IPS-20b (cell line): Measurements from ENCODE around the gene KCTD20.
"Not testable (repeated sequence)": the region's sequence is repeated elsewhere in the genome, so short reads cannot be mapped to it uniquely, and the experiment has no call there.

Source experiments
- H3K27ac ChIP-seq: one replicate; pipeline ENCODE4 v1.5.1; 2013; ENCODE audit warnings: low read length
- H3K27me3 ChIP-seq: 2 replicates; pipeline ENCODE4 v1.6.1; 2013; ENCODE audit warnings: mild to moderate bottlenecking, low read length, inconsistent platforms; ENCODE audit not compliant: insufficient read depth
- H3K36me3 ChIP-seq: 2 replicates; pipeline ENCODE4 v1.6.1; 2013; ENCODE audit warnings: low read depth, mild to moderate bottlenecking, inconsistent platforms, low read length, moderate library complexity; ENCODE audit not compliant: insufficient read depth
- H3K4me1 ChIP-seq: 2 replicates; pipeline ENCODE4 v1.6.1; 2013; ENCODE audit warnings: mild to moderate bottlenecking, control low read depth, inconsistent platforms, low read length, moderate library complexity; ENCODE audit not compliant: insufficient read depth
- H3K4me3 ChIP-seq: 2 replicates; pipeline ENCODE4 v1.5.1; 2013; ENCODE audit warnings: mild to moderate bottlenecking, low read length, inconsistent platforms
- H3K9ac ChIP-seq: 2 replicates; pipeline ENCODE4 v1.6.1; 2013; ENCODE audit warnings: low read depth, mild to moderate bottlenecking, inconsistent platforms, low read length, moderate library complexity
- H3K9me3 ChIP-seq: 2 replicates; pipeline ENCODE4 v1.6.1; 2013; ENCODE audit warnings: mild to moderate bottlenecking, low read depth, low read length, inconsistent platforms; ENCODE audit not compliant: insufficient read depth

KCTD20 gene

DNA sequence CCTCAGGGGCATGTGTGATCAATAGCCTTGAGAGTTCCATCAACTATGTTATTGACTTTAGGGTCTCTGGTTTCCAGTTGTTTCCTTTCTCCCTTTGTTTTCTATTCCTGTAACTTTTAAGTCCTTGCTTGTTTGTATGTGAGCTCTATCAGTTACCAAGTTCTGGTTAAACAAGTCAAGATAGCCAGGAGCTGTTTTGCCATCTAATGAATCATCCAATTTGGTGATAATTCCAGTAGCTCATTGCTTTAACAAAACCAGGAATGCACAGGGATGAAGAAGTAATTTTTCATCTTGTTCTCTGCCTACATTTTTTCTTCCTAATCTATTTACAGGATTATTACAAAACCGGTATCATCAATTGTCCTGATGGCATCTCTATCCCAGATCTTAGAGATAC lies 36.5 kb downstream of the KCTD20 start:
- Histone ChIP-seq H3K27ac (no peak overlapping the region), H3K36me3 (peaks cover 36% of the 10 kb centered on the region), H3K4me3 (no peak overlapping the region), H3K9me3 (no peaks in the 10 kb centered on the region), H3K27me3 (no peaks in the 10 kb centered on the region), H3K9ac (no peak overlapping the region), H3K4me1 (no peaks in the 10 kb centered on the region)

DNA sequence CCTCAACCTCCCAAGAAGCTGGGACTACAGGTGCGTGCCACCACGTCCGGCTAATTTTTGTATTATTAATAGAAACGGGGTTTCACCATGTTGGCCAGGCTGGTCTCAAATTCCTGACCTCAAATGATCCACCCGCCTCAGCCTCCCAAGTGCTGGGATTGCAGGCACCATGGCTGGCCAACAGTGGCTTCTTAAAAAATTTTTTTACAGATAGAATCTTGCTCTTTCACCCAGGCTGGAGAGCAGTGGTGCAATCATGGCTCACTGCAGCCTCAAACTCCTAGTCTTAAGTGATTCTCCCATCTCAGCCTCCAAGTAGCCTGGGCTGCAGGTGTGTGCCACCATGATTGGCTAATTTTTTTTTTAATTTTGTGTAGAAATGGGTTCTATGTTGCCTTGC lies 40.5 kb downstream of the KCTD20 start:
- not testable (repeated sequence) for H3K27me3 ChIP-seq, H3K9ac ChIP-seq, H3K27ac ChIP-seq, H3K9me3 ChIP-seq, H3K4me1 ChIP-seq, H3K4me3 ChIP-seq
- H3K36me3 ChIP-seq, result peaks cover 60% of the 10 kb centered on the region

DNA sequence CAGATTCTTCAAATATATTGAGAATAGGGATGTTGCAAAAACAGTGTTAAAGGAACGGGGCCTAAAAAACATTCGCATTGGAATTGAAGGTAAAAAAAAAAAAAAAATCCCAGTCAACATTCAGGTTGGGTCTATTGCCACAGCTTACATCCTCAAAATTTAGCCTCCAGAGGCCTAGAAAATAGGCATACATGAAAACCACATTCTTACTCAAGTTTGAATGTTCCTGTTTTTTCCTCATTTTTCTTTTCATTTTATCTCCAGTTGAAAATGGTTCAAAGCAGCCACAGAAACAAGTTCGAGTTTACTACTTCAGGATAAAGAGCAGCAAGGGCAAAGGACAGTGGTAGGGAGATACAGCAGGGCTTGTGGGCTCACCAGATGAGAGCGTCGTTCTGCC lies 41.9 kb downstream of the KCTD20 start:
- Histone ChIP-seq H3K9ac (no peak overlapping the region), H3K4me1 (no peaks in the 10 kb centered on the region), H3K27me3 (no peaks in the 10 kb centered on the region), H3K4me3 (no peak overlapping the region), H3K27ac (no peak overlapping the region), H3K36me3 (peaks cover 61% of the 10 kb centered on the region), H3K9me3 (no peaks in the 10 kb centered on the region)

DNA sequence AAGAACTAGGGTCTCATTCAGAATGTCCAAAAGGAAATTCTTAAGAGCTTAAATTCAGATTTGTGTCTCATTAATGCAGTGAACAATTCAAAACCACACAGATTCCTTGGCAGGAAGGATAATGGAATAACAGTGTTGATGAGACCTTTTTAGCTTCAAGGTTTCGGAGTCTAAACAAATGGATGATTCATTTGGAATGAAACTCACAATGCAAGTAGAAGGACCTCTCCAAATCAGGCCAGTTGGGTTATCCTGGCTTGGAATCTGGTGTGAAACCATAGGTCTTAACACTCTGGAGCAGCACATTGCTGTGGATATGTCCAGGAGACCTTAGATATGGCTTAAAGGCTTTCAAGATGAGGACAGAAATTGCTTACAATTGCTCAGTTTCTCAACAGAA lies 44.9 kb downstream of the KCTD20 start:
- Histone ChIP-seq H3K9me3 (no peaks in the 10 kb centered on the region), H3K27me3 (no peaks in the 10 kb centered on the region), H3K27ac (no peak overlapping the region), H3K9ac (no peak overlapping the region), H3K4me1 (peaks cover 4% of the 10 kb centered on the region; the same call in 1 of the 2 replicates), H3K4me3 (no peak overlapping the region), H3K36me3 (peaks cover 47% of the 10 kb centered on the region)

DNA sequence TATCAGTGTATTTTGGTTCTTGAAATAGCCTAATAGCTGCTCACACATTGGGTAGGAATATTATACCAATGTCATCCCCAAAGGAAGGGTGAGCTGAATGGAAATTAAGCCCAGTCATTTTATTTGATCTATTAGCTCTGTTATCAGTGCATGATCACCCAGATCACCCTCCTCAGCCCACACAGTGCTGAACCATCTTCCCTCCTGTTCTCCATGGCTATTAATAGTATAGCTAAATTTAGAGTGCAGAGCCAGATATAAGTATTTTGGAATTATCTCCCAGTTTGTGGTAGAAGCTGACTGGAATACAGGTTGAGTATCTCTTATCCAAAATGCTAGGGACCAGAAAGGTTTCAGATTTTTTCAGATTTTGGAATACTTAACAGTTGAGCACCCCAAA lies 45.4 kb downstream of the KCTD20 start:
- Histone ChIP-seq H3K27ac (no peak overlapping the region), H3K9me3 (no peaks in the 10 kb centered on the region), H3K4me3 (no peak overlapping the region), H3K9ac (no peak overlapping the region), H3K27me3 (no peaks in the 10 kb centered on the region), H3K4me1 (peaks cover 5% of the 10 kb centered on the region; the same call in 1 of the 2 replicates), H3K36me3 (peaks cover 47% of the 10 kb centered on the region)

DNA sequence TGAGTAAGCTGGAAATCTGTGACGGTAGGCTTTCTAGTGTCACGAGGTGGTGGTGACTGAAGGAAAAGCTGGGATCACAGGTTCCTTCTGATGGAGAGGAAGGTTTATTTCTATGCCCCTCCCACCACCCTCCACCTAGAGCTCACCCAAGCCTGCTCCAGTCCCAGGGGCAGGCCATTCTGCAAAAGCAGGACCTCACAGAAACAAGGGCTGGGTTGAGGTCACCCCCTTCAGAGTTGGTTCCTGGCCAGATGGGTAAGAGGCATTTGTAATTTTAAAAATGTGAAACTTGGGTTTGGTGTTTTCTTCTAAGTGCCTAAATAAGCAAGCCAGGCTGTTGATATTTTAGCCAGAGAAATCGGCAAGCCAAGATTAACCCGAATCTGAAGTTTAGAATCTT lies 46.6 kb downstream of the KCTD20 start:
- Histone ChIP-seq H3K9me3 (no peaks in the 10 kb centered on the region), H3K36me3 (peaks cover 53% of the 10 kb centered on the region), H3K4me3 (no peak overlapping the region)

DNA sequence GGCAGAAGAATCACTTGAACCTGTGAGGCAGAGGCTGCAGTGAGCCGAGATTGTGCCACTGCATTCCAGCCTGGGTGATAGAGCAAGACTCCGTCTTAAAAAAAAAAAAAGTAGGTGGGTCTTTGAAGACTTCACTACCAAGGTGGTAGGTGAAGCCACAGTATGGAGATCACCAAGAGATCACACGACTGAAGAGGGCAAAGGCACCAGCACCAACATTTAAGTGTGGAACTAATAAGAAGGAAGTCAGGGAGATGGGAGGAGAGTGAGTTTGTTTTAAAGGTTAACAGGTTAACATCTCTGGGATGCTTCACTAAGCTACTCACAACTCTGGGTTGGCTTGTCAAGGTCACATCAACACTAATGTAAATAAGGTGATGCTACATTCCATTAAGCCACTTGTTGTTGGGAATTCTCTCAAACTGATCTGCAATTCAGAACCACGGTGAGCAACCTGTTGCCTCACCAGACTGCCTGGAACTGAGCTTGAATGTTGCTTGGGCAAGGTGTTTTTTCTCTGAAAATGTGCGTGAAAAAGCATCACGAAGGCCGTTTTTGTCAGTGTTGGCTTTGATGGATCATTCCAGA lies 48.7 kb downstream of the KCTD20 start:
- Histone ChIP-seq H3K9me3 (no peaks in the 10 kb centered on the region), H3K4me1 (peaks cover 12% of the 10 kb centered on the region), H3K9ac (no peak overlapping the region), H3K4me3 (no peak overlapping the region), H3K27ac (no peak overlapping the region), H3K36me3 (peaks cover 58% of the 10 kb centered on the region), H3K27me3 (no peaks in the 10 kb centered on the region)

More for the DNA sequence above, 46.6 kb downstream of the KCTD20 start:
- no peaks in the 10 kb centered on the region for H3K27me3 ChIP-seq
- no peak overlapping the region for H3K9ac ChIP-seq
- peaks cover 12% of the 10 kb centered on the region for H3K4me1 ChIP-seq
- no peak overlapping the region for H3K27ac ChIP-seq

DNA sequence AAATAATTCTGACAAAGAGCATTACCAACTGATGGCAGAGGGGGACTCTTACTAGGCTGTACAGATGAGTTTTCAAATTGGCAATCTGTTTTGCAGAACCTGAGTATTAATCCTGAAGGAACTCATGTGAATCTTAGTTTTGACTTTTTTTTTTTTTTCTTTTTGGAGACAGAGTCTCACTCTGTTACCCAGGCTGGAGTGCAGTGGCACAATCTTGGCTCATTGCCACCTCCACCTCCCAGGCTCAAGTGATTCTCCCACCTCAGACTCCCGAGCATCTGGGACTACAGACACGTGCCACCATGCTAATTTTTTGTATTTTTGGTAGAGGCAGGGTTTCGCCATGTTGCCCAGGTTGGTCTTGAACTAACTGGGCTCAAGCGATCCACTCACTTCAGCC lies 49.3 kb downstream of the KCTD20 start:
- H3K36me3 ChIP-seq, result peaks cover 58% of the 10 kb centered on the region

DNA sequence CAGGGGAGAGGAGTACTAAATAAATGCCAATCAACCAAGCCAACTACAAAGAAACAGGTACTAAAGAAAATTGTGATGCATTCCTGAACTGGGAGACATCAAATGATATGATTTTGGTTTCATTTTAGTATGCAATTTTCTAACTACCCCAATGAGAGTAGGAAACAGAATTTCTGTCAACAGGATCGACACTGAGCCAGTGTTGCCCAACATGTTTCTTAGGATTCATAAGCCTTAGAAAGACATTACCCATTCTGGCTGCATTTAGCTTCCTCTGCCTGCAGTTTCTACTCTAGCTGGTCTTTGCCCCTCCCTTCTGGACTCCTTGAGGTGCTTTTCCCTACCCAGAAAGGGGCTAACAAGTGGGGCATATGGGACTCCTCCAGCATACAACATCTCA lies 49.8 kb downstream of the KCTD20 start:
- no peaks in the 10 kb centered on the region for H3K9me3 ChIP-seq
- H3K27me3 ChIP-seq, result no peaks in the 10 kb centered on the region
- peaks cover 12% of the 10 kb centered on the region for H3K4me1 ChIP-seq
- peaks cover 57% of the 10 kb centered on the region for H3K36me3 ChIP-seq
- H3K9ac ChIP-seq, result no peak overlapping the region
- H3K4me3 ChIP-seq, result no peak overlapping the region
- no peak overlapping the region for H3K27ac ChIP-seq

More for the DNA sequence above, 49.3 kb downstream of the KCTD20 start:
- Histone ChIP-seq H3K4me1 (peaks cover 12% of the 10 kb centered on the region), H3K9me3 (no peaks in the 10 kb centered on the region), H3K4me3 (no peak overlapping the region), H3K27ac (no peak overlapping the region), H3K27me3 (no peaks in the 10 kb centered on the region), H3K9ac (no peak overlapping the region)

DNA sequence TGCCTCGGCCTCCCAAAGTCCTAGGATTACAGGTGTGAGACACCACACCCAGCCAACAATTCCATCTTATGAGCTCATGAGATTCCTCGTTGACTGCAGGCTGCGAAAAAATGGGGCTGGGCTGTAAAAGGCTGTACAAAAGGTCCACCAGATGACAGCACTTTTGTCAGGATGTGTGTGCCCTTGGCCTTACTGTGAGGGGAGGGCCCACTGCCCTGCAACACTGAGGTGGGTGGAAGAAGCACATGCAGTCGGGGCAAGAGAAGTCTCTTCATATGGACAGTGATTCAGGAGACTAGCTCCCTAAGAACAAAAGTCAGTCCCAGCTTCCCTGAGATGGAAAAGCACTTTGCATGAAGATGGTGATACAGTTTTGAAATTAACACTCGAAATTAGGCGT lies 50.5 kb downstream of the KCTD20 start:
- H3K27ac ChIP-seq, result peak overlapping the region; percentile 29
- H3K4me1 ChIP-seq, result peaks cover 12% of the 10 kb centered on the region
- no peak overlapping the region for H3K9ac ChIP-seq
- no peaks in the 10 kb centered on the region for H3K27me3 ChIP-seq
- peaks cover 51% of the 10 kb centered on the region for H3K36me3 ChIP-seq
- no peak overlapping the region for H3K4me3 ChIP-seq
- no peaks in the 10 kb centered on the region for H3K9me3 ChIP-seq

DNA sequence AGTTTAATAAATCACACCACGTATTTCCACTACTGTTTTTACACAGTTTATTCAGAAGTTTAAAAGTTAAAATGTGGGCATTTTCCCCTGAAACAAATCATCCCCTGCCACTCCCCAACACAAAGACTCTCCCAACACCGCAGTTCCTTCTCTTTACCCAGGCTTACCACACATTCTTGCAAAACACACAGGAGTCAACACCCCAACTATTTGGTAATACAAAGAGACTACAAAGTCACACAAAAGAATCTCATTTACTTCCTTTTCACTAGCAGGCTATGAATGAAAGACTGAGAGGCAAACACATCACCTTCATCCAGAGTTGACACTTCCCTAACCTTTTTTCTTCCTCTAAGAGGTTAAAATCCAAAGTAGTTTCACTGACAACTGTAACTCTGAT lies 51.1 kb downstream of the KCTD20 start:
- H3K9ac ChIP-seq, result no peak overlapping the region
- H3K4me3 ChIP-seq, result no peak overlapping the region
- H3K4me1 ChIP-seq, result peaks cover 12% of the 10 kb centered on the region
- no peaks in the 10 kb centered on the region for H3K9me3 ChIP-seq
- H3K36me3 ChIP-seq, result peaks cover 51% of the 10 kb centered on the region
- peak overlapping the region; percentile 29 for H3K27ac ChIP-seq
- no peaks in the 10 kb centered on the region for H3K27me3 ChIP-seq

DNA sequence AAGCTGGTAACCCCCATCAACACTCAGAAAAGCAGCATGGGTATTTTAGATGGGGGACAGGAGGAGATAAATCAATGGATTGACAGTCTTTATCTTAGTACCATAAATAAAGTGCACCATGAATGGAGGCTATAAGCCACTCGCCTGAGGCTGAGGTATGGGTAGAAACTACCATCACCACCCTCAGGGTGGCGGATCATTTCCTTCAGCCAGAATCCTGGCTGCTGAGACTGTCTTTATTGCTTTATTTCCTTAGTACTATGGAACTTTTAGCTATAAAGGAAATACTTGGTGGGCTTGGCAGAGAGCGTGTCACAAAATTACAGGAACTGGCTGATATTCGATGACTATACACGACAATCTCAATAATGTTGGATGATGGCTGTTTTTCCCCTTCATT lies 52.3 kb downstream of the KCTD20 start:
- H3K36me3 ChIP-seq, result peaks cover 45% of the 10 kb centered on the region

More for the DNA sequence above, 52.3 kb downstream of the KCTD20 start:
- Histone ChIP-seq H3K27me3 (no peaks in the 10 kb centered on the region), H3K4me3 (no peak overlapping the region), H3K9ac (no peak overlapping the region), H3K27ac (no peak overlapping the region), H3K4me1 (peaks cover 12% of the 10 kb centered on the region), H3K9me3 (no peaks in the 10 kb centered on the region)
